HG02642 (cell line): ENCODE data around the gene BYSL.
"Not testable (repeated sequence)": the region's sequence is repeated elsewhere in the genome, so short reads cannot be mapped to it uniquely, and the experiment has no call there.

Experiments
- ATAC-seq: cut with Tn5 transposase; IDR thresholded peaks from one replicate; pipeline ENCODE4 v1.9.1; 2021; ENCODE audit warnings: mild to moderate bottlenecking; ENCODE audit not compliant: unreplicated experiment, poor library complexity

The BYSL gene

DNA sequence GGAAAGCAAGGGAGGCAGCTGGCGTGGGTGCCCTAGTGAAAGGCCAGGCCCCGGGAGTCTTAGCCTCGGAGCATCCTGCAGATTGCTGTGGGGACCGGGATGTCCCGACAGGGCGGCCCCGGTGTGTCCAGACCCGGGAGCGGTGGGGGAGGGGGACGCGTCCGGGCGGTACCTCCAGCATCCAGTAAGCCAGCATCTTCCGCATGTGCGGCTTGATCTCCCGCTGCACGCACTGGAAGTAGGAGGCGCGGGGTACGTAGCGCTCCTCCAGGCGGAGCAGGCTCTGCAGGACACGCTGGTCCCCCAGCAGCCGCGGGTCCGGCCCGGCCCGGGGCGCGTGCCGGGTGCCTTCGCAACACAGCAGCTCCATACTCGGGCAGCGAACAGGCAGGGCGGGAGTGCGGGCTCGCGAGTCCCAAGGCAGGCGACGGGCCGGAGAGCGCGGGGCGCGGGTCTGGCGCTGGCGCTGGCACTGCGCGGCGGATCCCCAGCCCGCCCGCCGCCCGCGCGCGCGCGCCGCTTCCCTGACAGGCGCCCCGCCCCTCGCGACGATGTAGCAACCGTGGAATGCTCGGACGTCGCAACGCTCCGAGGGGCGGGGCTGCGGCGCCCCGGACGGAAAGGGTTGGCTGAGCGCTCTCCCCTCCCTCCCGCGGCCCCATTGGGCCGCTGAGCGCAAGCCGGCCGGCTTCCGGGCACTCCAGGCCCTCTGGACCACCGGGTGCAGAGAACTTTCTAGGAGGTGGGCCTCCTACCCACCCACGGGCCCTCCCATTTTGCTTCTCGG is 20.2 kb downstream of the BYSL start, which contains the start of gene CCND3:
TSS of gene CCND3 (minus strand) at position 529 of the 787 bp plus-strand sequence. CDS start at position 370, 159 bp downstream.
- peak; percentile 91 for ATAC-seq

DNA sequence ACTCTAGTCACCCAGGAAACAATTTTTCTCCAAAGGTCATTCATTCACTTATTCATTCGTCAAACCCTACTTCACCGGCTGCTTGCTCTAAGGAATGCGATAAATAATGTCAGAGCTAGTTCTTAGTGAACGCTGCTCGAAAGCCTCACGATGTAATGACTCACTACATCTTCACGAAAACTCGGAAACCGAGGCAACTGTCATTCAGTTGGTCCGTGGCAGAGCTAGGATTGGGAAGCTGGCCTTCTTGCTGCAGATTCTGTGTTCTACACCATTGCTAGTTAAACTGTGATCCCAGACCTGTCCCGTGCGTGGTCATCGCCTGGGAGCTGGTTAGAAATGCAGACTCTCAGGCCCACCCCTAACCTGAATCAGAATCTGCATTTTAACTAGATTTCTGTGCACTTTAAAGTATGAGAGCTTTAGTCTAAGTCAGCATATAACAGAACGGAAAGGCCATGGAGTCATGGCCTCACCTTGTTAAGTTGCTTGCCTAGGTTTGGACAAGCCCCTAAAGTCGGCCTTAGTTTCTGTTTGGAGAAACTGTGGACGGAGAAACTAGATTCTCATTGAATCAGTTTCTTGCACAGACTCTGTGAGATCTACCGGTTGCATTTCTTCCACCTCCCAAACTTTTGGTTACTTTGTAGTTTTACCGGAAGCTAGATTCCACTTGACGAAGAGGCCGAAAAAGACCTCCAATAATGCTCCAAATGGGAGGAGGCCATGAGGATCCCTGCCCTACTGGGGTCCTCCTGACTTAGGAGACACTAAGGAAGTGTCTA is 21.0 kb downstream of the BYSL start:
- no peak for ATAC-seq

DNA sequence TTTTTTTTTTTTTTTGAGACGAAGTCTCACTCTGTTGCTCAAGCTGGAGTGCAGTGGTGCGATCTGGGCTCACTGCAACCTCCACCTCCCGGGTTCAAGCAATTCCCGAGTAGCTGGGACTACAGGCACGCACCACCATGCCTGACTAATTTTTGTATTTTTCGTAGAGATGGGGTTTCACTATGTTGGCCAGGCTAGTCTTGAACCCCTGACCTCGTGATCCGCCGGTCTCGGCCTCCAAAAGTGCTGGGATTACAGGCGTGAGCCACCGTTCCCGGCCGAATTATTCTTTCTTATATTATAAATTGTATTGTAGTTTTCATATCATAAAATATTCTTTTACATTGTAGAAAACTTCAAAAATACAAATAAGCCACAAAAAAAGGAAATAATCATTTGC is 21.6 kb downstream of the BYSL start:
- not testable (repeated sequence) for ATAC-seq

DNA sequence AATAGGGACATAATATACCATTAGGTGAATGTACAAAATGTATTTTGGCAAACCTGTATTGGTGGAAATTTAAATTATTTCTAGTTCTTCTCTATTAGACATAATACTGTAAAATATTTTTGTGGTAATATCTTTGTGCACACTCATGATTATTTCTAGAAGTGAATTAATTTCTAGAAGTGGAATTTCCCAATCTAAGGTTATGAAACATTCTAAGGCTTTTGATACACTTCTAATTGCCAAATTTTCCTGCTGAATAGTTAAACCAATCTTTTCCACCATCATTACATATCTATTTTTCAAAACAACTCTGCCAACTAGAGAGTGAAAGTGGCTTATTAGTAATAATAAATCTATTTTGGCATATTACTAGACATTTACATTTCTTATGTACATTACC is 22.2 kb downstream of the BYSL start:
- no peak for ATAC-seq

DNA sequence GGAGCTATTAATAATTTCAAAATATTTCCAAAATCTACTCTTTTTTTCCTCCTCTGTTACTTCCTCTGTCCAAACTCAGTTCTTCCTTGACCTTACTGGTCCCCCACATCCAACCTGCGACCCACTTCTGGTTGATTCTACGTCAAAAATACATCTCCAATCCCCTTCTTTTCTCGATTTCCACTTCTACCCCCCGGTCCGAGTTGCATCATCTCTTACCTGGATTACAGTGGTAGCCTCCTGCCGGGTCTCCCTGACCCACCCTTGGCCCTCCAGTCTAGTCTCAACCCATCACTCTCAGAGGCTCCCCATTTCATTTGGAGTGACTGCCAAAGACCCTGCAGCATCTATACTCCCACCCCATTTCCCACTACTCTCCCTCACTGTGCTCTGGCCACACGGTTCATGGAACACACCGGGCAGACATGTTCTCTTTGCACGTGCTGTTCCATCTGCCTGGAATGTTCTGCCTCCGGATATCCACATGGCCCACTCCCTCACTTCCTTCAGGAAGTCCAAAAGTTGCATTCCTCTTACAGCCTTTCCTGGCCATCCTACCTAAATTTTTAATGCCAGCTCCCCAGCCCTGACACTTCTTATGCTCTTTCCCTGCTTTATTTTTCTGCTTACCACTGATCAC is 26.4 kb downstream of the BYSL start:
- ATAC-seq: no peak

DNA sequence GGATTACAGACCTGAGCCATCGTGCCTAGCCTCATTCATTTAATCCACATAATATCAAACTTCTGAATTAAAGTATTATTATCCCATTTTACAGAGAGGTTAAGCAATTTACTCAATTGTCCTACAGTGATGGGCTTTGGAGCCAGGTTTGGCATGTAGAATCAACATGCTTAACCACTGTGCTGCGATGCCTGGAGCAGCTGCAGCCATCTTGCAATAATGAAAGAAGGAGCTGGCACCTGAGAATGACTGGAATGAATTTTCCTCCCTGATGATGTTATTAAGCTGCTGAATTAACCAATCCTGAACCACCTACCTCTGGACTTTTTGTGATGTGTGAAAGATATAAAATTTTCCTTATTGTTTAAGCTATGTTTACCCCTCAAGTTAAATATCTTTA is 33.4 kb downstream of the BYSL start:
- ATAC-seq: no peak

DNA sequence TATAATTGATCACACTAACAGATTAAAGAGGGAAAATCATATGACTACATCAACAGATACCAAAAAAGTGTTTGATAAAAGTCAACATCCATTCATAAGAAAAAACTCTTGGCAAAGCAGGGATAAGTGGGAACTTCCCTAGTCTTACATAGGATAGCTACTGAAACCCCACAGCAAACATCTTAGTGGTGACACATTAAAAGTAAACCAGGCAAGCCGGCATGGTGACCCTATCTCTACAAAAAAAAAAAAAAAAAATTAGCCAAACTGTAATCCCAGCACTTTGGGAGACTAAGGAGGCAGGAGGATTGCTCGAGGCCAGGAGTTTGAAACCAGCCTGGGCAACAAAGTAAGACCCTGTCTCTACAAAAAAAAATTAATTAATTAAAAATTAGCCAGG is 34.1 kb downstream of the BYSL start:
- no peak for ATAC-seq

DNA sequence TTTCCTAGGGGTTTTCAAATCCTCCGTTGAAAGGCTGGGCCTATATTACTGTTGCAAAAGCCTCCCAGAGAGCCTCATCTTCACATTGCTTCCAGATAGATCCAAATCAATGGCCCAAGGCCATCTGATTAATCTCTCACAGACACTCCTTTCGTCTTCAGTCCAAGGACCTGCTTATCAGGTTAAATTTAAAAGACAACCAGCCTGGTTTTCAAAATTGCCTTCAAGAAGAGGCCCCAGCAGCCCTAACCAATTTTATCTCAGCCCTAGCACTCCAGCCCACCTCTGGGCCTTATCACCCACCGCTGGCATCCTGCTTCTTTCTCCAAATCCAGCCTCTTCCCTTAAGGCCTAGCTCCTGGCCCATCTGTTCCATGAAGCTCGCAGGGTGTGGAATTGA is 35.8 kb downstream of the BYSL start:
- ATAC-seq: no peak

DNA sequence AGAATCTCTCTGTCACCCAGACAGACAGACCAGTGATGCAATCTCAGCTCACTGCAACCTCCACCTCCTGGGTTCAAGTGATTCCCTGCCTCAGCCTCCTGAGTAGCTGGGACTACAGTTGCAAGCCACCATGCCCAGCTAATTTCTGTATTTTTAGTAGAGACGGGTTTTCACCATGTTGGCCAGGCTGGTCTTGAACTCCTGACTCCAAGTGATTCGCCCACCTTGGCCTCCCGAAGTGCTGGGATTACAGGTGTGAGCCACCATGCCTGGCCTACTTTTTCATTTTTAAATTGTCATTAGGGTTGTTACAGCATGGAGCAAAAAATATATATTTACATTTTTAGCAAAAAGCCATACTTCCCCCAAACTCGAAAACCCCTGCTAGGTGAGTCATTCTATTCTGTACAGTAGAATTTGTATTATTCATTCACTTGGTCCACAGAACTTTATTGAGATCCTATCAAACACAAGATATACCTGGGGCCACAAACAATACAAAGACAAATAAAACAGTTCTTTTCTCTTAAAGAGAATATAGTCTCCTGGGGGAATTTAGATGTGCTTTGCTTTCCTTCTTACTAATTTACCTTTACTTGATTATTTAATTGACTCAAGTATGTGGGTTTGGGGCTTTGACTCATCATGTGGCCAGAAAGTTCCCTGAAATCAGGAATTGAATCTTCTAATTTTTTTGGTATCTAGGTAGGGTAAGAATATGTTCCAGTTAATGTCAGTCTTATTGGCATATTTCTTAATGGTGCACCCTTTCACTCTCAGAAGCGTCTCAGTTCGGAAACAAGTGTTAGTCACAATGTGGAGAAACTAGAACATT is 36.9 kb downstream of the BYSL start:
- no peak for ATAC-seq

DNA sequence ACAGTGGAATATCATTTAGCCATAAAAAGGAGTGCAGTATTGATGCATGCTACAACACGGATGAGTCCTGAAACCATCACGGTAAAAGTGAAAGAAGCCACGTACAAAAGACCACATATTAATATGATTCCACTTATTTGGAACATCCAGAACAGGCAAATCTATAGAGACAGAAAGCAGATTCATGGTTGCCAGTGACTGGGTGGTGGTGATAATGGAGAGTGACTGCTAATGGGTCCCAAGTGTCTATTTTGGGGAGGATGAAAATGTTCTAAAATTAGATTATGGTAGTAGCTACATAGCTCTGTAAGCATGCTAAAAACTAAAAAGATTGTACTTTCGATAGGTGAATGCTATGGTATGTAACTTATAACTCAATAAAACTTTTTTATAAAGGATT is 38.7 kb downstream of the BYSL start:
- no peak for ATAC-seq

DNA sequence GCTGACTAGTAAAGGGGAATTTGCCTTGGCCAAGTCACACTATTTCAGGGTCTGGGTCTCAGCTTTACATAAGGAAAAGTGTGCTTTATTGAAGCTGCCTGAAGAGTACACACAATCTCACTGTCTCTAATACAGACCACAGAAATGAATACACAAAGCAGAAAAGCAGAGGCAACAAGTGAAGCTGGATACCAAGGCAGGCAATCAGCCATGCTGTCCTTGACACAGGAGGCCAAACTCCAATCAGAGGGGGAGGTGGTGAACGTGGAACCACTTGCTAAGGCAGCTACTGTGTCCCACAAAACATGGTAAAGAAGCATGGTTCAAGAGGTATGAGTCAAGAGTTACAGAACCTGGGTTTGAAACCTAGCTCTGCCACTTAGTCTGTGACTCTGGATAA is 42.1 kb downstream of the BYSL start:
- no peak for ATAC-seq

DNA sequence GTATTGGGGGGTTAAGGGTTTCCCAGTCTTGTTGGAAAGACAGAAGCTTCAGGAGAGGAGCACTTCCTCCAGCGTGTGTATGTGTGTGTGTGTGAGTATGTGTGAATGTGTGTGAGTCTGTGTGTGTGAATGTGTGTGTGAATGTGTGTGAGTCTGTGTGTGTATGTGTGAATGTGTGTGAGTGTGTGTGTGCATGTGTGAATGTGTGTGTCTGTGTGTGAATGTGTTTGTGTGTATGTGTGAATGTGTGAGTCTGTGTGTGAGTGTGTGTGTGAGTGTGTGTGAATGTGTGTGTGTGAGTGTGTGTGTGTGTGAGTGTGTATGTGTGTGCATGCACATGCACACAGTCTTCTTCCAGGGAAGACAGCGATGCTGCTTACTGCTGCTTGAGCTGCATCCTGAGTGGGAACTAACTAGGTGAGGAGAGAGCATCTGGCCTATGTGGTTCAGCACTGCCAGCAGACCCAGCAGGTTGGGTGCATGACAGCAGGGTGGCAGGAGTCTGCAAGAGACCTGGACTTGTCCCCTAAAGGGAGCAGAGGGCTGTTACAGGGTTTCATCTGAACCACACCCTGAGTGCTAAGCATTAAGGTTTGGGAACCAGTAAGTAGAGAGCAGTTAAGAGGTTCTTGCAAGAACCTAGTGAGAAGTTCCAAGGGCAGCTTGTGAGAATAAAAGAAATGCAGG is 43.0 kb downstream of the BYSL start:
- ATAC-seq: no peak

DNA sequence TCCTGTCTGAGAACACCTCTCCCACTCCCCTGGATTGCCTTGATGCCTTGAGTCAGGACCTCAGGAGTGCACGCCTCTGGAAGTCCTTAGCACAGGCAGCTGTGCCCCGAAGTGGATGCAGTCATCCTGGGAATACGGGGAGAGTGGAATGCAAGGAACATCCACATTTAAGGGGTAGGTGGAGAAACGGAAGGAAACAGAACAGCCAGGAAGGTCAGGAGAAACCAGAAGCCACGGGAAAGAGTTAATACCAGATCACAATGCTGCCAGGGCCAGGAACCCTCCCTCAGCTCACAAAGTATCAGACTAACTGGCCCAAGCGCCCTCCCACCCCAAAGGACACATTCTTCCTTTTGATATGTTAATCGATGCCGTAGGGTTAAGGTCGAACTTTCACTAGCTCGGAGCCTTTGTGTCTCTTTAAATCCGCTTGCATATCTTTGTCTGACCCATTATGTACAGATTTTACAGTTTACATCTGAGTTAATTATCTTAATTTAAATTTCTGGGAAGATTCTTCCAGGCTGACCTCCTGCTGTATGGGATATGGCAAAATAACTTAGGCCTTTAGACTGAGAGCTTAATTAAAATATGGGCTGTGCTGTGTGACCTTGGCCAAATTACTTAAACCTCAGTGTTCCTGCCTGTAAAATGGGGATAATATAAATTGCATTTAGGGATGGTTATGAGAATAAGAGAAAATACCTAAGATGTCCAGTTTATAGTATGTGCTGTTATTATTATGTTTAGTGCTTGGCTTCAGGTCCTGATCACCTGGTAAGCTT is 44.3 kb downstream of the BYSL start:
- ATAC-seq: no peak

DNA sequence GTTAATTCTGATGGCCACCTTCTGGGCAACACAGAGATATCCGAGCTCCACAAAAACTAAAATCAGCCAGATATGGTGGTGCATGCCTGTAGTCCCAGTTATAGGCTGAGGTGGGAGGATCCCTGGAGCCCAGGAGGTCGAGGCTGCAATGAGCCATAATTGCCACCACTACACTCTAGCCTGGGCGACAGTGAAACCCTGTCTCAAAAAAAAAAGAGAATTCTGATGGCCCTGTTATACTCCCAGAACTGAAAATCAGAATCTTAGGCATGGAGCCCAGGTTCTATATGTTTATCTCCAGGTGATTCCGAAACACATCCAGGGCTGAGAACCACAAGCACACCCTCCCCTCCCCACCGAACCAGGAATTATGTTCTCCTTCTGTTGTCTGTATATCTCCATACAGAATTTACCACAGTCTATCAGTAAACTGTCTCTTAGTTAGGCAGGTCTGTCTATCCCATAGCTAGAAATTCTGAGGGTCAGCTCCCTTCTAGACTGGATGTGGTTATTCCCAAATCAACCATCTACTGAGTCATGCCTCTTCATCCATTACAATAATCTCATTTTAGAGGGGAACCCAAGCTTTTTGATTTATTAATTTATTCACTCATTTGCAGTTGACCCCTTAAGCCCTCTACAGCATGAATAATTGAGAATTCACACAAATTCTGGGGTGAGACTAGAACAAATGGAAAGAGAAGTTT is 45.1 kb downstream of the BYSL start:
- no peak for ATAC-seq

DNA sequence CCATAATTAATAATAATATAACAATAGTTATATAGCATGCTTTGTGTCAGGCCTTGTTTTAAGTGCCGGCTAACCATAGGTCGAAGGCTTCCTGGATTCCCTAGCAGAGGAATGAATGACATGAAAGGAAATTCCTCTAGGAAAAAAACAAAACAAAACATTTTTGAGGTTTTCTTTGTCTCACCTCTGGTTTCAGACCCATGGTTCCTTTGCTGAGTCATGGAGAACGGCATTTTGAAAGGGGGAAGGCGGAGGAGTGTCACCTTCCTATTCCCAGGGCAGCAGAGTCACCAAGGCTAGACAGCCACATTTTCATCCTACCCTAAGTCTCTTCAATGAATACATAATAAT is 45.6 kb downstream of the BYSL start:
- ATAC-seq: no peak

DNA sequence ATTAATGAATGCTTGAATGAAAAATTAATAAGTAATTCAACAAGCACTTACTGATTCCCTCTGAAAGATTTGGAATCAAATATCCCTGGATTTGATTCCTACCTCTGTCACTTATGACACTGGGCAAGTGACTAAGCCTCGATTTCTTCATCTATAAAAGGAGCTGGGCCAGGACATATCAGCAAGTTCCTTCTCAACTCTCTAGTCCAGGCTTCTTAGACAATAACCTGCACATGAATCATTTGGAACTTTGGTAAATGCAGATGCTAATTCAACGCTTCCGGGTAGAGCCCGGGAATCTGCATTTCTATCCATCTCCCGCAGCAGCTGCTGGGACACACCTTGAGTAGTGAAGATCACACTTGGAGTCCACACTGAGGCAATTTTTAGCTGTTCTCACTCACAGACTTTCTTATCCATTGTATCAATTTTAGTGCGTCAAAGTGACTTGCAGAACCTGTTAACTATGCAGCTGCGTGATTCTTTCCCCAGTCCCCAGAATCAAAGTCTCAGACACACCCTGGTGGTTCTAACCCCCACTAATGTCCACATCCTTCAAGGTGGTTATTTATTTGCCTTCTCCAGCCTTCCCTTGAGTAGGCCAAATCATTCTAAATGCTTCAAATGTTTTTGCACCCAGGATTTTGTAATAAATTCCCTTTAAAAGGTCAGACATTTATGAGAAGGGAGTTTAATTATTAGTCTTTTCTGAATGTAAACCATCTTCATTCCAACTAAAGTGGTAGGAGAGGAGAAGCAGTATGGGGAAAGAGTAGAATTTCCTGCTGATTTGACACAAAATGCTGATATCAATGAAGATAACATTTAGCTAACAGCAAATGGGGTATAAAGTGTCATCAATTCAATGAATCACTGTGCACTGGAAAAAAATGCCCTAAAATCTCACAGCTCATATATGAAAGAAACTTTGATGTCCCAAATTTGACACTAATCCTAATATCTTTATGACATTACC is 46.3 kb downstream of the BYSL start:
- ATAC-seq: no peak

DNA sequence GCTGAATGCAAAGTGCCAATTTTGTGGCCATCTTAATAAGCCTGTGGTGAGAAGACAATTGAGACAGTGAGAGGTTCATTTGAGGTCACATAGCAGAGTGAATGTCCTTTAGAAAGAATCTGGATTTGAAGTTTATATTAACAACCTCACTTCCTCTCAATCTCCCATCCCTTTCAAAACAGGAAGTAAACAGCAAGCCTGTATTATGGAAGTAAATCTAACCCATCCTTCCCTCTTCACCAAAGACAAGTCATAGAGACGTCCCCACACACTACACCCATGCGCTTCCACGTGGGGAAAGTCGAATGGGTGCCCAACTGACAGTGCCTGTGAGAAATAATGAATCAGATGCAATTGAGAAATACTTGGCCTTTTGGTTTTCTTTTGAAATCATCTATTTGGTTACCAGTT is 49.1 kb downstream of the BYSL start:
- no peak for ATAC-seq
